GM19467 (cell line): ENCODE data around the gene TMEM161A.
"Not testable (repeated sequence)": the region's sequence is repeated elsewhere in the genome, so short reads cannot be mapped to it uniquely, and the experiment has no call there.

Experiments used
- ATAC-seq: cut with Tn5 transposase; IDR thresholded peaks from one replicate; pipeline ENCODE4 v1.9.1; 2021; ENCODE audit warnings: mild to moderate bottlenecking, moderate library complexity; ENCODE audit not compliant: unreplicated experiment

The TMEM161A gene

DNA sequence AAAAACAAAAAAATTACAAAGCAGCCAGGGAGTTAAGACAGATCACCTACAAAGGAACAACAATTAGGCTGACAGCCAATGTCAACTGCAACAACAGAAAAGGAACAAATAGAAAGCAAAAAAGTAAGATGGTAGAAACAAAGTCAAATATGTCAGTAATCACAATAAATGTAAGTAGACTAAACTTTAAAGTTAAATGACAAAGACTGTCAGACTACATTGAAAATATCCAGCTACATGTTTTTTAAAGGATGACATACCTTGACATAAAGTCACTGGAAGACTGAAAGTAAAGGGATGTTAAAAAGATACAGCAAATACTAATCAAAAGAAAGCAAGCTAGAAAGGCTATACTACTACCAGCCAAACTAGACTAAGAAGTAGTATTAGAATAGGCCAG lies 14.9 kb downstream of the TMEM161A start:
- ATAC-seq, result no peak

DNA sequence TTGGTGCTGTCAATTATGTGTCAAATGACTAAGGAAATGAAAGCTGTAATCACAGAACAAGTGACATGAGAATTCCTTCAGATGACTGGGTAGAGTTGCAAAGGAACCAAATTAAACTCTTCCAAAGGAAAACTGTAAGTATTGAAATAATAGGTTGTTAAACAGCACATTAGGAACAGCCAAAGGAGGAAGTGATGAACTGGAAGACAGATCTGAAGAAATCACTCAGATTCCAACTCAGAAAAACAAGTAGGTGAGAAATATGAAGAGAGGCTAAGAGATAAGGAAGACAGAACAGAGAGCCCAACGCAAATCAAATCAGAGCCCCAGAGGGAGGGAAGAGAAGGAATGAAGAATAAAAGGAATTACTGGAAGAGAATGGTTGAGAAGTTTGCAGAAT lies 15.4 kb downstream of the TMEM161A start:
- ATAC-seq, result no peak

DNA sequence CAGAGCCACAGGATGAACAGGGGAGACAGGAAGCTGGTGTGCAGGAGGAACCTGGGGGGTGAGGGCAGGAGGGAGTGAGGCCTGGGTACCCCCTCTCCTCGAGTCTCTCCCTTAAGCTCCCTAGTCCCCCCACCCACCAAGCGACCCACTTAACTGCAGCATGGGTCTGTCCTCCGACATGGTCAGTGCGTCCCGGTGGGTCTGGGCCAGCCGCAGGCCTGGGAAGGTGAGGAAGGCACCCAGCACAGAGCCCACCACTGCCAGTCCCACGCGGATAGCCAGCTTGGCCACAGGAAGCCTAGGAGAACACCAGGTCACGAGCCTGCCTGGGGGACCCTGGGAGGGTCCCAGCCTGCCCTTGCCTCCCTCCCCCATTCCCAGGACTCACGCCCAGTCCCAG lies 16.9 kb downstream of the TMEM161A start:
- no peak for ATAC-seq

DNA sequence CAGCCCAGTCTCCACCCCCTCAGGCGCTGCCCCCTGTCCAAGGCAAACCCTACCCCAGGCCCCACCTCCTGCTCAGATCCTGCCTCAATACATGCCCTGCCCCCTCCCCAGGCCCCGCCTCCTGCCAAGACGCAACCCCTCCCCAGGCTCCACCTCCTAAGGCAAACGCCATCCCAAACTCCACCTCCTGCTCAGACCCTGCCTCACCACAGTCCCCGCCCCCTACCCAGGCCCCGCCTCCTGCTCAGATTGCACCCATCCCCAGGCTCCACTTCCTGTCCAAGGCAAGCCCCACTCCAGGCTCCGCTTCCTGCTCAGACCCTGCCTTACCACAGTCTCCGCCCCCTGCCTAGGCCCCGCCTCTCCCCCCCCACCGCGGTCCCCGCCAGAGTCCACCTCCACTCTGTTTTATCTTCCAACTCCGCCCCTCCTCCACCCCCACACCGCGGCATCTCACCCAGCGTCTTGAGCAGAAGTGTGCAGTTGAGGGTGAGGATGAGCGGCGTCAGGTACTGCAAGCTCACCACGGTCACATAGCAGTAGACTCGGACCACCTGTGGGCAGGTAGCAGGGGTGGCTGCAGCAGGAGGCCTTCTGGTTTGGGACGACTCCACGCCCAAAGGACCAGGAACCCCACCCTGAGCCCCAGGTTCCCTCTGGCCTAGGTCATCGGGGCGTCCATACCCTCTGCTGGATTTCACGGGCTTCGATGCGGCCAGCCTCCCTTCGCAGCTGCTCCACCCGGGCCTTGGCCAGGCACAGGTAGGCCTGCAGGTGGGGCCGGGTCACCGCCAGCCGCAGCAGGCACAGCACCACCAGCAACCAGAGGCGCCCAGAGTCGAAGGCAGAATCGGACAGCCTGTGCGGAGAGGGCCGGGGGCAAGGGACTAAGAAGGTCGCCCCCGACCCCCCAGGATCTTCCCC lies 17.7 kb downstream of the TMEM161A start:
- no peak for ATAC-seq

DNA sequence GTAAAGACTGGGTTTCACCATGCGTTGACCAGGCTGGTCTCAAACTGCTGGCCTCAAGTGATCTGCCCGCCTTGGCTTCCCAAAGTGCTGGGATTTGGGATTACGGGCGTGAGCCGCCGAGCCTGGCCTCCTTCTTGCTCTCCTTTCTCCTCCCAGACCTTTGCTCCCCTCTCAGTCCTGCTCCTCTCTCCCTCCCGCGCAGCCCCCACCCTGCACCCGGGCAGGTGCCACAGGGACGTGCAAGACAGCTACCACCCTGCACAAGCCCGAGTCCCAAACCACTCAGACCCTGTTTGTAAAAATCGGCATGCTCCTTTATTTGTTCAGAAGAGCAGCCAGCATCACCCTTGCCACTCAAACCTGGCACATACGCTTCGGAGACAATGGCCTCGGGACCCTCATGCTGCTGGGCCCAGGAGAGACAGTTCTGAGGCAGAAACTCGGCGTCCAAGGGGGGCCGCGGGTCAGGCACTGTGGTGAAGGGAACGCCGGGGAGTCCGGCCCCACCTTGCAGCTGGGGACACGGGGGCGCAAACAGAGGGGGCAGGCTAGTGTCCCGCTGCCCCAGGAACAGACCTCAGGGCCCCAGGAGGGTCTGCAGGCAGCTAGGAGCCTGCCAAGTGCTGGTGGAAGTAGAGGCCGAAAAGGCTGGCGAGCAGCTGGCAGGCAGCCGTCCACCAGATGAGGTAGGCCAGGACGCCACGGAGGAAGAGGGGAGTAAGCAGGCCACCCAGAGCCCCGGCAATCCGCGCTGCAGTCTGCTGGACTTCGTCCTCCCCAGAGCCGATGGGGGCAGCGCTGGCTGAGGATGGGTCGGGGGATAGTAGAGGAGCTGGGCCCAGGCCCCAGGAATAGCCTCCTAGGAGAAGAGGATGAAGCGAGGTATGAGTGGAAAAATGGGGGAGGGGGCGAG lies 18.7 kb downstream of the TMEM161A start:
- no peak for ATAC-seq

DNA sequence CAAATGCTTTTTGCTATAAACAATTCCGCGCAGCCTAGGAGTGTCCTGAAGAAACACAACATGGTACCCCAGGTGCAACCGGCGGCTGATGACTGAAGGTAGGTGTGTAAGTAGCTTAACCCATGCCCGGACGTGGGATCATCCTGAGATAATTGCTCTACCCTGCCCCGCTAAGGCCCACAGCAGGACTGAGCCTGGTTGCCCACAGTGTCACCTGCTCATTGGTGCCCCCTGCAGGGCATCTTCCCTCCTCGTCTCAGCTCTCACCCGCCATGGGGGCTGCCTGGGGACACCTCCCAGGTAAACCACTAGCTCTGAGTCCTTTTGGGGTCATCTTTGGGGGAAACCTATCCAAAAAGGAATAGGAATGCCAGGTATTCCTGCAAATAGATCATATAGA lies 22.3 kb downstream of the TMEM161A start:
- ATAC-seq, result no peak

DNA sequence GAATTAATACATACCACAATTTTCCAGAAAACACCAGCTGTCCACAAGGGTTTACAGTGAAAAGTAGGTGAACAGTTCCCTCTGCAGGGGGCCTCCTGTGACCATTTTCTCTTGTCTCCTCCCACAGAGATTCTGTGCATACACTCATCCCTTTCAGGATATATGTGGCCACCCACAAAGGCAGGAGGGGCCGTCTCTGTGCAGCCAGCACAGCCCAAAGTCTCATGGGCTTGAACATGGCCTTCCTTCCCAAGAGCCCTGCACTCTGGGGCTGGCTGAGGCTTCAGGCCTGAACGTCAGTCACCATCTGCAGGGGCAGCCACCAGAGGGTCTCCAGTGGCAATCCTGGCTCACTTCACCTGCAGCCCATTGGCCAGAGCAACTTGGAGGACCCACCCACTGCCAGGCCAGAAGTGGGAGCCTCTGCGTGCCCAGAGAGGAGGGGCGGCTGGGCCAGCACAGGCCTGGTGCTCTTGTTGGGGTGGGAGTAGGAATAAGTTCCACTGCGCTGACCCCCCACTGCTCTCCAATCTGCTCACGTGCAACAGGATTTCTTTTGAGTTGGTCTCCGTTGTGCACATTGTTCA lies 25.1 kb downstream of the TMEM161A start:
- ATAC-seq, result no peak

DNA sequence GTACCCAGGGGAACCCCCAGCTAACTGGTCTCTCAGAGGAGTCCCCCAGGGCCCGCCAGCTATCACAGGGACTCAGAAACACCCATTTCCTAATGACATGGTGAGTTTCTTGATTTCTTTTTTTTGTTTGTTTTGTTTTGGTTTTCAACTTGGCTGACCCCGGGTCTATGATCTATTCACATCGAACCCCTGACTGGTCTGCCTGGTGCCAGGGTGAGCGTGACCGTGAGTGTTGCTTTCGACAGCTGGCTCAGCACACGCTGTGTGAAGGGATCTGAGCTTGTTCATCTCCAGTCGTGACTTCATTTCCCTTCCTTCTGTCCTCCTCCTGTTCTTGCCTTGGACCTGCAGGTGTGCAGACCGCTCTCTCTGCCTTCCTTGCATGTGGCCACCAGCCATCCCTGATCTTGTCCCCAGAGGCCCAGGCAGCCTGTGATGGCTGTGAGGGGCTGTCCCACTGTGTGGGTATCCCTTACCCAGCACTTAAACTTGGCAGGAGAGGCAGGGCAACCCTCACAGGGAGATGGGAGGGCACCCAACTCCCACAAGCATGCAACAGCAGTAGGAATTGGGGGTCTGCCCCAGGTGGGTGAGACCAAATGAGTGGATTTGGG lies 26.2 kb downstream of the TMEM161A start:
- no peak for ATAC-seq

DNA sequence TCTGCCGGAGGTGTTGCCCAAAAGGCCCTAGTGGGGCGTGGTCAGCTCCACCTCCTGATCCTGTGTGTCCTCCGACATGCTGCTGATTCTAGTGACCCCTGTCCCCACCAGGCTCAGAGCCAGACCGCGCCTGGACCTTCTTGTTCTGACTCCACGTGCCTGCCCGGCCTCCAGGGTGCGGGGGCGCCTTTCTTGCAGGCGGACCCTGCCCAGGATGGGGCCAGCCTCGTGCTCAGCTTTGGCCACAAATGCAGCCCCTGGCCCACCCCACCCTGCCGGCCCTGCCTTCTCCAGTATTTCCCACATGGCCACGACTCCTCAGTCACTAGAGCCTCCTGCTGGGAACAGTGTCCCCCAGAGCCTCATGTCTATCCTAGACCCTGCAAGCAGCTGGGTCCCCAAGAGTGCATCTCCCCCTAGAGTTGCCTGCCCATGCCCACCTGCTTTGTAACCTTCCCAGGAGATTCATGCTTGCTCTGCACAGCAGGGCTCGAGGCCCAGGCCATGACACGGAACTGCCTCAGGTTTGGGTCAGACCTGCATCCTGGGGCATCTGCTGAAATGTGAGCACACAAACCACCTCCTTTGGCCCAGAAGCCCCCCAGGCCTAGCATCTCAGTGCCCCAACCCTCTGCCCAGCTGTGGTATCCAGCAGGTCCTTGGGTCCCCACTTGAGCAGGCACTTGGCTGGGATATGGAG lies 27.0 kb downstream of the TMEM161A start:
- ATAC-seq, result no peak

DNA sequence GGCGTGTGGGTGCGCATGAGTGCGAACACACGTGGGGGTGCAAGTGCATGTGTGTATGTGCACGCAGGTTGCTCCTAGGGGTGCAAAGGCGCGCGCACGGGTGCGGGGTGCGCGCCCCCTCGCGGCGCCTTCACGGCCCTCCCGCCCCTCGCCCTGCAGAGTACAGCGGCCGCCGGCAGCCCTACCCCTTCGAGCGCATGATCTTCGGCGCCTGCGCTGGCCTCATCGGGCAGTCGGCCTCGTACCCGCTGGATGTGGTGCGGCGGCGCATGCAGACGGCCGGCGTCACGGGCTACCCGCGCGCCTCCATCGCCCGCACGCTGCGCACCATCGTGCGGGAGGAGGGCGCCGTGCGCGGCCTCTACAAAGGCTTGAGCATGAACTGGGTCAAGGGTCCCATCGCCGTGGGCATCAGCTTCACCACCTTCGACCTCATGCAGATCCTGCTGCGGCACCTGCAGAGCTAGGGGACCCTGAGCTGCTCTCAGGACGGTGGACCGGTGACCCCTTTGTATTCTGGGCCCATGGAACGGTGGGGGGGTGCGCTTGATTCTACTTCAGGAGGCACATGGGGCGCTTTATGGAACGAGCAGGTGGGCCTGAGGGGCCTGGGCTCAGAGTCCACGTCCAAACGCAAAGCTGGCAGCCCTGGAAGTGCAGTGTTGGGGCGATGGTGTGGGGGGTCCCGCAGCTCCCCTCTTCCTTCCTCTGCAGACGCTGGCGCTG lies 27.7 kb downstream of the TMEM161A start:
- no peak for ATAC-seq

DNA sequence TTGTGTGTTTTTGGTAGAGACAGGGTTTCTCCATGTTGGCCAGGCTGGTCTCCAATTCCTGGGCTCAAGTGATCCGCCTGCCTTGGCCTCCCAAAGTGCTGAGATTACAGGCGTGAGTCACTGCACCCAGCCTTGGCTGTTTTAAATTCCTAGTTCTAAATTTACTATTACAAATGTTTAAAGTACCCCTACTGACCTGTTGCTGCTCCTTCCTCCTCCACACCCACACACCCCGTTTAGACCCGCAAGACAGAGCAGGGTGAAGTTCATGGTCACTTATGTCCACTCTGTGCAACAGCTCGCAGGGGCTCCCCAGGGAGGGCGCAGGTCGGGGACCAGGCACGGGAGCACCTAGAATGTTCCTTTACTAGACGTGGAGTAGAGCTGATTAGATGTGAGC lies 28.7 kb downstream of the TMEM161A start:
- no peak for ATAC-seq

DNA sequence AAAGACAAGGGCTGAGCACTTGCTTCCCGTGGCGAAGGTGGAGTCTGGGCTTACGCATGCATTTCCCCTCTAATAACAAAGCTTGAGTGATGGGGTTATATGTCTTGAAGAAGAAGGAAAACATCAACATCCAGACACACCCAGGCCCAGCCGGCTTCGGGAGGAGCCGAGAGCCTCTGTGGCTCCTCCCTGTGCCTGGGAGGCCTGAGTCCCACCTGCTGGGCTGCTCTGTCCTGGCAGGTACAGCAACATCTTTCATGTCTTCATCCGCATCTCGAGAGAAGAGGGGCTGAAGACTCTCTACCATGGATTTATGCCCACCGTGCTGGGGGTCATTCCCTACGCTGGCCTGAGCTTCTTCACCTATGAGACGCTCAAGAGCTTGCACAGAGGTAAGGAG lies 30.6 kb downstream of the TMEM161A start:
- ATAC-seq, result no peak

DNA sequence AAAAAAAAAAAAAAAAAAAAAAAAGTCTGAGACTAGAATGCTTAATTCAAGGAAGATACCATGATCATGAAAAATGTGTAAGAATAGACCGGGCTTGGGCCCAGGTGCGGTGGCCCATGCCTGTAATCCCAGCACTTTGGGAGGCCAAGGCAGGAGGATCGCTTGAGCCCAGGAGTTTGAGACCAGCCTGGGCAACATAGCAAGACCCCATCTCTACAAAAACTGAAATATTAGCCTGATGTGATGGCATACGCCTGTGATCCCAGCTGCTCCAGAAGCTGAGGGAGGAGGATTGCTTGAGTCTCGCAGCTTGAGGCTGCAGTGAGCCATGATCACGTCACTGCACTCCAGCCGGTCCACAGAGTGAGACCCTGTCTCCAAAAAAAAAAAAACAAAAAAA lies 31.3 kb downstream of the TMEM161A start:
- not testable (repeated sequence) for ATAC-seq

DNA sequence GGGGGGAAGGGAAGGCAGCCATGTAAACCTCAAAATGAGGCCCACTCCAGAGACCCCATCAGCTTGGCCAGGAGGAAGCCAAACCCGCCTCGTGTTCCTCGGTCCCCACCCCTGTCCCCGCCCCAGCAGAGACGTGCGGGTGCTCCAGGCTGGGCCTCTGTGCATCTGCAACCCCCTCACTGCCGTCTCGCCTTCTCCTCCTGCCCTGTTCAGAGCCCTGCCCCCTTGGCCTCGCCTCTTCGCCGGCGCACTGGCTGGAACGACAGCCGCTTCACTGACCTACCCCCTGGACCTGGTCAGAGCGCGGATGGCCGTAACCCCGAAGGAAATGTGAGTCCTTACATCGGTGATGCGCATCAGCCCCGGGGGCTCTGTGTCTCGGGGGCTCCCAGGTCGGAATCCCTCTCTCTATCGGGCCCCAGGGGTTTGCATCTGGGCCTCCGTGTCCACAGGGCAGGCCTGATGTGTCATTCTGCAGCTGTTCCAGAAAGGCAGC lies 32.2 kb downstream of the TMEM161A start:
- no peak for ATAC-seq

DNA sequence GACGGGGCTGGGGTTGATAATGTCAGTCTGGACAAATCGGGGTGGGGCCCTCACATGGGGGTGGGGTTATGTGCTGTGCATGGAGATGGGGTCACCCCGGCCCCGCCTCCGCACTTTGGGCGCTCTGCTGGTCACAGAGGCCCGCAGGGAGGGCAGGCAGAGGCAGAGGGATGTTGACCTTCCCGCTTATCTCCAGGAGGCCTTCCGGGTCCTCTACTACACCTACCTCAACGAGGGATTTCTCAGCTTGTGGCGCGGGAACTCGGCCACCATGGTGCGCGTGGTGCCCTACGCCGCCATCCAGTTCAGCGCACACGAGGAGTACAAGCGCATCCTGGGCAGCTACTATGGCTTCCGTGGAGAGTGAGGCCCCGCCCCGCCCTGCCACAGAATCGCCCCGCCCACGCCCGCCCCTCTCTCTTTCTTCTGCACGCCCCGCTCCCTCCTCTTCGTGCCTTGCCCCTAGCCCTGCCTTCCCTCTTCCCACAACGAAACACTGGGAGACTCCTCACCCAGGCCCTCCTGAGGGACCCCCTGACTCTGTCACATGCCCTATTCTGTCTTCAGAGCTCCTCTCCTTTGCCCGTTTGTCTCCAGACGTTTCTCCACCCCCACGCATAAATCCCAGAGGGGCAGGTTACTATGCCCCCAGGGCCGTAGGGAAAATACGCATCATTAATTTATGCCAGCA lies 32.8 kb downstream of the TMEM161A start:
- ATAC-seq, result no peak

DNA sequence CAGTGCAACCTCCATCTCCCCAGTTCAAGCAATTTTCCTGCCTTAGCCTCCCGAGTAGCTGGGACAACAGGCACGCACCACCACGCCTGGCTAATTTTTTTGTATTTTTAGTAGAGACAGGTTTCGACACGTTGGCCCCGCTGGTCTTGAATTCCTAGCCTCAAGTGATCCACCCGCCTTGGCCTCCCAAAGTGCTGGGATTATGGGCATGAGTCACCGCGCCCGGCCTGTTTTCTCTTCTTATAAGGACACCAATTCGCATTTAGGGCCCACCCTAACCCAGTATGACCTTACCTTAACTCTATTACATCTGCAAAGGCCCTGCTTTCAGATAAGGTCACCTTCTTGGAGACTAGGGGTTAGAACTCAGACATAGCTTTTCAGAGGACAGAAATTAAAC lies 35.1 kb downstream of the TMEM161A start:
- no peak for ATAC-seq

DNA sequence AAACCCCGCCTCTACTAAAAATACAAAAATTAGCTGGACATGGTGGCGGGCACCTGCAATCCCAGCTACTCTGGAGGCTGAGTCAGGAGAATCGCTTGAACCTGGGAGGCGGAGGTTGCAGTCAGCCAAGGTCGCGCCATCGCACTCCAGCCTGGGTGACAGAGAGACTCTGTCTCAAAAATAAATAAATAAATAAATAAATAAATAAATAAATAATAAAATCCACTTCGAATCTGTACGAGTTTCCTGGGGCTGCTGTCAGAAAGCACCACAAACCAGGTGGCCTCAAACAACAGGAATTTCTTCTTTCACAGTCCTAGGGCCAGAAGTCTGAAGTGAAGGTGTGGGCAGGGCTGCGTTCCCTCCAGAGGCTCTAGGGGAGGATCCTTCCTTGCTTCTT lies 35.7 kb downstream of the TMEM161A start:
- not testable (repeated sequence) for ATAC-seq

DNA sequence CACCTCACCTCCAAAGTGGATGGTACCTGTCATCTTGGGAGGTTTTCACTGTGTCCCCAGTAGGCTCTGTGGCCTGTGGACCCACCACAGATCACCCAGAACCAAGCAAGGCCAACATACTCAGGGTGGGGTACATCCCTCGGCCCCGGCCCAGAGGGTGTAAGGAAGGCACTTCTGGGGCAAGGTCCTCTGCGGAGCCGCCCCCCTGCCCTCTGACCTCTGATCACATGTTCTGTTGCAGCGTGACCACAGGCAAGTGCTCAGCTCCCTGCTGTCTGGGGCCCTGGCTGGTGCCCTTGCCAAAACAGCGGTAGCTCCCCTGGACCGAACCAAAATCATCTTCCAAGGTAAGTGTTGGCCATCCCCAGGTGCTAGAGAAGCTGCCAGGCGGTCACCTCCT lies 36.7 kb downstream of the TMEM161A start:
- no peak for ATAC-seq
